HEK293T (cell line): ENCODE data around the gene TMCC2.

Experiments
- BHLHE40 ChIP-seq: fragments of 450-650 bp; IDR thresholded peaks from 2 replicates; pipeline ENCODE4 v1.6.1; 2016; ENCODE audit warnings: mild to moderate bottlenecking, moderate library complexity, borderline replicate concordance
- CTBP1 ChIP-seq: fragments of 450-650 bp; IDR thresholded peaks from 2 replicates; pipeline ENCODE4 v1.6.1; 2016; ENCODE audit warnings: borderline replicate concordance
- FOXA1 ChIP-seq: fragments of 450-650 bp; IDR thresholded peaks from 2 replicates; pipeline ENCODE4 v1.6.1; 2016; ENCODE audit warnings: mild to moderate bottlenecking
- FOXK2 ChIP-seq: fragments of 450-650 bp; IDR thresholded peaks from 2 replicates; pipeline ENCODE4 v1.6.1; 2016; ENCODE audit warnings: mild to moderate bottlenecking
- LEF1 ChIP-seq: fragments of 450-650 bp; IDR thresholded peaks from 2 replicates; pipeline ENCODE4 v1.6.1; 2017; ENCODE audit warnings: mild to moderate bottlenecking, borderline replicate concordance
- NFRKB ChIP-seq: fragments of 450-650 bp; IDR thresholded peaks from 2 replicates; pipeline ENCODE4 v1.6.1; 2016; ENCODE audit warnings: mild to moderate bottlenecking, moderate library complexity
- SP1 ChIP-seq: fragments of 450-650 bp; IDR thresholded peaks from 2 replicates; pipeline ENCODE4 v1.6.1; 2017
- SUZ12 ChIP-seq: fragments of 450-650 bp; IDR thresholded peaks from 2 replicates; pipeline ENCODE4 v1.6.1; 2016; ENCODE audit warnings: mild to moderate bottlenecking
- TF ChIP-seq, protein P1 (sequence below): fragments of 450-650 bp; IDR thresholded peaks from 2 replicates; pipeline ENCODE4 v1.6.1; 2016

DNA sequence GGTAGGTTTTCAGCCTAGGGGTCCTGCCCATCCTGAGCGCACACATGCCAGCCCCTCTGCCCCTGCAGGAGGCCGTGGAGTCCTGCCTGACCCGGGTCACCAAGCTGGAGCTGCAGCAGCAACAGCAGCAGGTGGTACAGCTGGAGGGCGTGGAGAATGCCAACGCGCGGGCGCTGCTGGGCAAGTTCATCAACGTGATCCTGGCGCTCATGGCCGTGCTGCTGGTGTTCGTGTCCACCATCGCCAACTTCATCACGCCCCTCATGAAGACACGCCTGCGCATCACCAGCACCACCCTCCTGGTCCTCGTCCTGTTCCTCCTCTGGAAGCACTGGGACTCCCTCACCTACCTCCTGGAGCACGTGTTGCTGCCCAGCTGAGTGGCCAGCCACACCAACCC is 44.0 kb downstream of the TMCC2 start:
- no peak for TF ChIP-seq CTBP1
- no peak for TF ChIP-seq SP1
- no peak for TF ChIP-seq BHLHE40
- TF ChIP-seq FOXA1: no peak
- TF ChIP-seq FOXK2: no peak
- TF ChIP-seq NFRKB: no peak
- TF ChIP-seq LEF1: no peak
- TF ChIP-seq, protein P1, sequence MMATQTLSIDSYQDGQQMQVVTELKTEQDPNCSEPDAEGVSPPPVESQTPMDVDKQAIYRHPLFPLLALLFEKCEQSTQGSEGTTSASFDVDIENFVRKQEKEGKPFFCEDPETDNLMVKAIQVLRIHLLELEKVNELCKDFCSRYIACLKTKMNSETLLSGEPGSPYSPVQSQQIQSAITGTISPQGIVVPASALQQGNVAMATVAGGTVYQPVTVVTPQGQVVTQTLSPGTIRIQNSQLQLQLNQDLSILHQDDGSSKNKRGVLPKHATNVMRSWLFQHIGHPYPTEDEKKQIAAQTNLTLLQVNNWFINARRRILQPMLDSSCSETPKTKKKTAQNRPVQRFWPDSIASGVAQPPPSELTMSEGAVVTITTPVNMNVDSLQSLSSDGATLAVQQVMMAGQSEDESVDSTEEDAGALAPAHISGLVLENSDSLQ: no peak
- no peak for TF ChIP-seq SUZ12
